Prostate gland (tissue), 2 donors: ENCODE measurements around the gene ALDOC.

Experiments
- POLR2AphosphoS5 ChIP-seq: sonication (generic); formaldehyde crosslinking; IDR thresholded peaks from one replicate; pipeline ENCODE4 v1.6.1; 2017; ENCODE audit warnings: antibody characterized with exemption
- TF ChIP-seq, protein P1 (sequence below), 4 experiments: fragments of 200-600 bp in 2 of 4; fragments of 450-650 bp in 2 of 4; sonication (generic) in 2 of 4; IDR thresholded peaks; 1 replicate in 3 of 4; 2 replicates in 1 of 4; pipeline ENCODE4 v1.5.1; 2016 to 2019; ENCODE audit warnings: antibody characterized with exemption in 4 of 4, mild to moderate bottlenecking in 2 of 4, moderate library complexity in 2 of 4

DNA sequence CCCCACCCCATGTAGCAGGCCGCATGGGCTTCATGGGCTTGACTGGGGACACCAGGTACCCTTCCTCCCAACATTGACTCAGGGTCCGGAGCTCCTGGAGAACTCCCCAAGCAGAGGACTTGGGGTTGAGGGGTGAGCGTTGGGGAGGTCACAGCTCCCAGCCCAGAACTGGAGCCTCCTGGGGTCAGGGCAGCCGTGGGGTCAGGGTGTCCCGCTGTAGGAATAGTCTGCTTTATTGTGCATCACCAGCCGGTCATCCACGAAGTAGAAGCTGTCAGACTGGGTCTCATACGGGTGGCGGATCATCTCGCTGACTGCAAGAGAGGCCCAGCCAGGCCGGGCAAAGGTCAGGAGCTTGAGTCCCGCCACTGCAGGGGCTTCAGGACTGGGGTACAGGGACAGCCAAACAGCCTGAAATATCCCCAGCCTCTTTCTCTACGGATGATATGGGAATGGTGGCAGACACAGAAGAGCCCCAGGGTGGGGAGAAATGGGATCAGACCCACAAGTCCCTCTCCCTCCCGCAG lies 29.5 kb downstream of the ALDOC start:
- TF ChIP-seq, protein P1, sequence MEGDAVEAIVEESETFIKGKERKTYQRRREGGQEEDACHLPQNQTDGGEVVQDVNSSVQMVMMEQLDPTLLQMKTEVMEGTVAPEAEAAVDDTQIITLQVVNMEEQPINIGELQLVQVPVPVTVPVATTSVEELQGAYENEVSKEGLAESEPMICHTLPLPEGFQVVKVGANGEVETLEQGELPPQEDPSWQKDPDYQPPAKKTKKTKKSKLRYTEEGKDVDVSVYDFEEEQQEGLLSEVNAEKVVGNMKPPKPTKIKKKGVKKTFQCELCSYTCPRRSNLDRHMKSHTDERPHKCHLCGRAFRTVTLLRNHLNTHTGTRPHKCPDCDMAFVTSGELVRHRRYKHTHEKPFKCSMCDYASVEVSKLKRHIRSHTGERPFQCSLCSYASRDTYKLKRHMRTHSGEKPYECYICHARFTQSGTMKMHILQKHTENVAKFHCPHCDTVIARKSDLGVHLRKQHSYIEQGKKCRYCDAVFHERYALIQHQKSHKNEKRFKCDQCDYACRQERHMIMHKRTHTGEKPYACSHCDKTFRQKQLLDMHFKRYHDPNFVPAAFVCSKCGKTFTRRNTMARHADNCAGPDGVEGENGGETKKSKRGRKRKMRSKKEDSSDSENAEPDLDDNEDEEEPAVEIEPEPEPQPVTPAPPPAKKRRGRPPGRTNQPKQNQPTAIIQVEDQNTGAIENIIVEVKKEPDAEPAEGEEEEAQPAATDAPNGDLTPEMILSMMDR (IDR thresholded peaks at IDR 0.05) = no peak
- TF ChIP-seq POLR2AphosphoS5 = no peak
